SU-DHL-6 (cell line): ENCODE measurements around the gene SLC11A2.
A peak's percentile ranks its signal among the peaks of the same experiment; 100 is the strongest.

Source experiments
- H2AFZ ChIP-seq: fragments of 200-600 bp; sonication (generic); 2 replicates; pipeline ENCODE4 v1.6.1; 2014; ENCODE audit warnings: low read depth, mild to moderate bottlenecking, moderate library complexity, mixed read lengths, antibody characterized with exemption, low read length; ENCODE audit not compliant: severe bottlenecking
- H3F3A ChIP-seq: fragments of 200-600 bp; shearing (Covaris generic); 2 replicates; pipeline ENCODE4 v1.6.0; 2016; ENCODE audit warnings: antibody characterized with exemption, mild to moderate bottlenecking; ENCODE audit not compliant: insufficient read depth
- H3K27ac ChIP-seq: fragments of 200-600 bp; sonication (generic); 2 replicates; pipeline ENCODE4 v1.5.1; 2016; ENCODE audit warnings: low read depth, mild to moderate bottlenecking, low read length, moderate library complexity, mixed read lengths
- H3K27me3 ChIP-seq: fragments of 200-600 bp; sonication (generic), shearing (Covaris generic); 2 replicates; pipeline ENCODE4 v1.6.0; 2014; ENCODE audit warnings: mild to moderate bottlenecking, low read length
- H3K36me3 ChIP-seq: fragments of 200-600 bp; sonication (generic); 2 replicates; pipeline ENCODE4 v1.6.1; 2014; ENCODE audit warnings: mild to moderate bottlenecking, low read length, mixed read lengths
- H3K4me2 ChIP-seq: fragments of 300-600, 200-600 bp; shearing (Covaris generic), sonication (generic); 2 replicates; pipeline ENCODE4 v1.6.0; 2014; ENCODE audit warnings: low read length, low read depth, mild to moderate bottlenecking; ENCODE audit not compliant: poor library complexity, severe bottlenecking
- H3K4me3 ChIP-seq: fragments of 200-600 bp; sonication (generic); 2 replicates; pipeline ENCODE4 v1.5.1; 2014; ENCODE audit warnings: antibody characterized with exemption, low read length, mild to moderate bottlenecking, mixed read lengths; ENCODE audit not compliant: insufficient read depth, poor library complexity, severe bottlenecking
- H3K79me2 ChIP-seq: fragments of 200-600 bp; sonication (generic); 2 replicates; pipeline ENCODE4 v1.6.1; 2014; ENCODE audit warnings: mild to moderate bottlenecking, low read length, moderate library complexity; ENCODE audit not compliant: insufficient read depth
- H3K9ac ChIP-seq: fragments of 200-600 bp; sonication (generic); 2 replicates; pipeline ENCODE4 v1.7.0; 2014; ENCODE audit warnings: mild to moderate bottlenecking, low read length
- H3K9me2 ChIP-seq: fragments of 200-600 bp; sonication (generic); replicated peaks from 2 replicates; pipeline ENCODE4 v1.6.1; 2014; ENCODE audit warnings: low read length; ENCODE audit not compliant: insufficient read depth
- H3K9me3 ChIP-seq: fragments of 200-600 bp; sonication (generic); 2 replicates; pipeline ENCODE4 v1.6.1; 2014; ENCODE audit warnings: low read length, mixed read lengths; ENCODE audit not compliant: insufficient read depth
- H4K20me1 ChIP-seq: fragments of 200-600 bp; sonication (generic); 2 replicates; pipeline ENCODE4 v1.6.1; 2014; ENCODE audit warnings: low read depth, mild to moderate bottlenecking, antibody characterized with exemption, low read length, moderate library complexity, mixed read lengths
- EZH2phosphoT487 ChIP-seq: fragments of 200-600 bp; sonication (generic), shearing (Covaris generic); conservative IDR thresholded peaks from 2 replicates; pipeline ENCODE4 v1.6.1; 2018; ENCODE audit warnings: mild to moderate bottlenecking, antibody characterized with exemption, low read length, moderate library complexity, mixed read lengths
- TF ChIP-seq, protein P1 (sequence below): fragments of 200-600 bp; sonication (generic); IDR thresholded peaks from one replicate; pipeline ENCODE4 v1.5.1; 2017; ENCODE audit warnings: antibody characterized with exemption, mild to moderate bottlenecking, low read length, moderate library complexity; ENCODE audit not compliant: insufficient read depth, poor library complexity, severe bottlenecking

The SLC11A2 gene

DNA sequence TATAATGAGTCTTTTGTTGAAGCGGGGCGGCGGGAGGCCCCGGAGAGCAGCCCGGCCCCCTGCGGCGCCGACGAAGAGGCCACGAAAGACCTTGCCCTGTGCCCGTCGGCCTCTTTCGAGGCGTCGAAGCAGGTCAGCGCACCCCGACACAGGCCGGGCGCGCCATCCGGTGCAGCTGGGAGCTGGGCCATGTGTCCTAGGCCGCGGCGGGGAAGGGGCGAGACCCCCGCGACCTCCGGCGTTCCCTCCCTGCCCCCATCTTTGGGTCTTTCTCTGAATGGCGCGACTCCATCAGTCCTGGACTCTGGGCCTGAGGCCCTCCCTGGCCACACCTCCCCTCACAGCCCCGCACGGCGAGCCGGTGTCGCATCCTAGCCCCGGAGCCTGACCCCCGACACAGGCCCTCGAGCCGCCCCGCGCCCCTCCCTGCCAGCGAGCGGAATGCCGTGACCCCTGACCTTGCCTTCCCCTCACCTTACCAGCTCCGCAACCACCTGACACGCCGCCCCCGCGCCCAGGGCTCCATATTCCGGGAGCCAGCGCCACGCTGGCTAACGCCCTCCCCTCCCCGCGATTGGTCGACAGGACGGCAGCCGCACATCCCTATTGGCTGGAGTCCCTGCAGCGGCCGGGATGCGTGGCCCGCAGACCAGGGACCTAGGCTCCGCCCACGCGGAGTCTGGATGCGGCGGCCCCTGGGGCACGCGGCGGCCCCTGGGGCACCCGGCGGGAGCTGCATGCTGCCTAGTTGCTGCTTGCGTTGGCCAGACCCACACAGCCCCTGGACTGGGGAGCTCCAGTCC, at the start of gene SLC11A2:
SLC11A2 (minus strand) TSS at position 549 of the 803 bp plus-strand sequence. CDS start 15,656 bp downstream, outside the sequence.
- peak within 1 kb of the TSS; percentile 69 for H3K4me2 ChIP-seq
- H3K9ac ChIP-seq = peak within 1 kb of the TSS; percentile 67
- no peak within 1 kb of the TSS for H3K27ac ChIP-seq
- peaks cover 35% of the 10 kb centered on the region for H3K79me2 ChIP-seq
- no peaks in the 10 kb centered on the region for H3K27me3 ChIP-seq
- TF ChIP-seq, protein P1, sequence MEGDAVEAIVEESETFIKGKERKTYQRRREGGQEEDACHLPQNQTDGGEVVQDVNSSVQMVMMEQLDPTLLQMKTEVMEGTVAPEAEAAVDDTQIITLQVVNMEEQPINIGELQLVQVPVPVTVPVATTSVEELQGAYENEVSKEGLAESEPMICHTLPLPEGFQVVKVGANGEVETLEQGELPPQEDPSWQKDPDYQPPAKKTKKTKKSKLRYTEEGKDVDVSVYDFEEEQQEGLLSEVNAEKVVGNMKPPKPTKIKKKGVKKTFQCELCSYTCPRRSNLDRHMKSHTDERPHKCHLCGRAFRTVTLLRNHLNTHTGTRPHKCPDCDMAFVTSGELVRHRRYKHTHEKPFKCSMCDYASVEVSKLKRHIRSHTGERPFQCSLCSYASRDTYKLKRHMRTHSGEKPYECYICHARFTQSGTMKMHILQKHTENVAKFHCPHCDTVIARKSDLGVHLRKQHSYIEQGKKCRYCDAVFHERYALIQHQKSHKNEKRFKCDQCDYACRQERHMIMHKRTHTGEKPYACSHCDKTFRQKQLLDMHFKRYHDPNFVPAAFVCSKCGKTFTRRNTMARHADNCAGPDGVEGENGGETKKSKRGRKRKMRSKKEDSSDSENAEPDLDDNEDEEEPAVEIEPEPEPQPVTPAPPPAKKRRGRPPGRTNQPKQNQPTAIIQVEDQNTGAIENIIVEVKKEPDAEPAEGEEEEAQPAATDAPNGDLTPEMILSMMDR = no peak
- no peak for TF ChIP-seq EZH2phosphoT487
- H3K9me3 ChIP-seq = no peaks in the 10 kb centered on the region
- no peaks in the 10 kb centered on the region for H3K9me2 ChIP-seq
- H3K36me3 ChIP-seq = no peaks in the 10 kb centered on the region
- H3K4me3 ChIP-seq = peak within 1 kb of the TSS; percentile 69
- H3F3A ChIP-seq = 0 out of 2 replicates have a peak, but pooled peaks cover 12% of the 10 kb centered on the region
- no peaks in the 10 kb centered on the region for H4K20me1 ChIP-seq
- H2AFZ ChIP-seq = peak within 1 kb of the TSS; percentile 84

DNA sequence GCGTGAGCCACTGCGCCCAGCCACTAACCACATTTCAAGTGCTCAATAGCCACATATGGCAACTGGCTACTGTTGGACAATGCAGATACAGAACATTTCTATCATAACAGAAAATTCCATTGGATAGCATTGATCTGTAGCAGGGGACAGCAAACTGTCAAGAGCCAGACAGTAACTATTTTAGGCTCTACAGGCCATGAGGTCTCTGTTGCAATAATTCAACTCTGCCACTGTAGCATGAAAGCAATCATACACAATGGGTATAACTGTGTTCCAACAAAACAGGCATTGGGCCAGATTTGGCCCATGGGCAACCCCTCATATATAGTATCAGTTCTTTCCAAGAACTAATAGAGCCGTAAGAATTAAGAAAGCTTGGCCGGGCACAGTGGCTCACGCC, 49.2 kb upstream of the SLC11A2 start:
- H3K27me3 ChIP-seq = no peaks in the 10 kb centered on the region
- H3F3A ChIP-seq = no peaks in the 10 kb centered on the region
- H3K9me3 ChIP-seq = no peaks in the 10 kb centered on the region
- no peak overlapping the region for H3K27ac ChIP-seq
- no peak overlapping the region for H3K4me3 ChIP-seq
- TF ChIP-seq EZH2phosphoT487 = no peak
- TF ChIP-seq, protein P1 = no peak
- H3K36me3 ChIP-seq = no peaks in the 10 kb centered on the region
- H4K20me1 ChIP-seq = no peaks in the 10 kb centered on the region
- no peak overlapping the region for H3K4me2 ChIP-seq
- H3K9ac ChIP-seq = no peak overlapping the region
- no peaks in the 10 kb centered on the region for H3K79me2 ChIP-seq
- no peak overlapping the region for H2AFZ ChIP-seq
- H3K9me2 ChIP-seq = no peaks in the 10 kb centered on the region

DNA sequence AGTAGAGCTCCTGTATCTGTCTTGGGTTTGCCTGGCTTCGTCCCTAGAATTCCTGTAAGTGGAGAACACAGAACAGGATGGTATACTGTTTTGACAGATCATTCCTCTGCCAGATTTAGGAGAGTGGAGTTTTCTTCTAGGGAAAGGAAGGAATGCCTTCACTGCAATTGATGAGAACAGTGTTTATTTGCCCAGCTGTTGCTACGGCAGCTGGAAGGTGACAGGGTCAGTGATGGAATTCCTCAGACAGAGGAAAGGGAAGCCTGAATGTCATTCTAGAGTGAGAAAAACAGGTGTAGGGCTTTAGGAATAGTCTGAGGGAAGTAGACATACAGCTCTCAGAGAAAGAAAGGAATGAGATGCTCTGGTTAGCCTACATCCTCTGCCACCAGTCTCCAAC, 45.5 kb upstream of the SLC11A2 start:
- Histone ChIP-seq H4K20me1 (no peaks in the 10 kb centered on the region), H3K4me3 (no peak overlapping the region), H3K27ac (no peak overlapping the region), H2AFZ (no peak overlapping the region), H3K9me3 (no peaks in the 10 kb centered on the region), H3K9ac (no peak overlapping the region), H3K4me2 (no peak overlapping the region), H3K36me3 (no peaks in the 10 kb centered on the region), H3F3A (no peaks in the 10 kb centered on the region), H3K27me3 (no peaks in the 10 kb centered on the region), H3K9me2 (no peaks in the 10 kb centered on the region), H3K79me2 (no peaks in the 10 kb centered on the region)
- TF ChIP-seq EZH2phosphoT487 = no peak
- TF ChIP-seq, protein P1 = no peak
